ENCODE data around the gene FNTB. TPM values are rescaled to one million over a fixed set of nuclear protein-coding genes. Genes with fewer than 3 reads are reported as not detected.

FNTB gene
- total and polyA plus RNA-seq, 2 donors (not counting 1 experiment from before 2014, with no cell fraction given) = 6.6 to 10.2 TPM

GRCh38 chr14:65102441-65103149 lies 115.9 kb downstream of the FNTB start, which contains the start of gene MAX:
Gene MAX, minus strand, starts transcription at chr14:65102517. Its CDS starts 178 bp downstream, at chr14:65102339.
- Histone ChIP-seq H3K36me3 (replicated peaks in 1 of 2; ENCODE audit: control extremely low read depth in 1 of 2, control insufficient read depth in 1 of 2, extremely low read depth in 1 of 2, insufficient read depth in 2 of 2, low read length in 1 of 2) (no peaks in the 10 kb centered on the region), H3K79me2 (ENCODE audit: control insufficient read depth, insufficient read depth, low read length) (peaks cover 34% of the 10 kb centered on the region), H2AFZ (ENCODE audit: insufficient read depth, low read depth, low read length, poor library complexity, severe bottlenecking) (peak within 1 kb of the TSS; percentile 90), H3K9me3 (ENCODE audit: control extremely low read depth in 1 of 3, control insufficient read depth in 2 of 3, insufficient read depth in 1 of 3, low read length in 2 of 3) (no peaks in the 10 kb centered on the region), H3K4me1 (ENCODE audit: control insufficient read depth in 2 of 2, insufficient read depth in 2 of 2, low read length in 2 of 2) (peaks cover 23 to 30% of the 10 kb centered on the region in 2 donors), H3K4me2 (replicated peaks; ENCODE audit: low read depth, low read length, poor library complexity, severe bottlenecking) (peak within 1 kb of the TSS; percentile 86), H3K9ac (ENCODE audit: low read length) (peak within 1 kb of the TSS; percentile 95), H3K27me3 (replicated peaks in 1 of 4; ENCODE audit: control extremely low read depth in 1 of 4, control insufficient read depth in 3 of 4, insufficient read depth in 4 of 4, low read length in 3 of 4) (no peaks in the 10 kb centered on the region), H4K20me1 (ENCODE audit: control insufficient read depth, insufficient read depth, low read length, poor library complexity, severe bottlenecking) (peaks cover 6% of the 10 kb centered on the region), H3K27ac (ENCODE audit: low read length in 2 of 2) (peak within 1 kb of the TSS; percentile 95 to 97), H3K4me3 (ENCODE audit: control extremely low read depth in 1 of 5, extremely low read depth in 1 of 5, insufficient read depth in 1 of 5, low read depth in 2 of 5, low read length in 4 of 5) (peak within 1 kb of the TSS; percentile 62 to 97 (median 93))
- no peak for TF ChIP-seq CTCF (IDR thresholded peaks at IDR 0.05)
- TF ChIP-seq EZH2 (IDR thresholded peaks at IDR 0.05; ENCODE audit: borderline replicate concordance, insufficient read depth, low read depth, low read length, poor library complexity, severe bottlenecking) = no peak
- H3K4me3 Mint-ChIP-seq = peak within 1 kb of the TSS; percentile 91
- intact Hi-C loops (cut with micrococcal nuclease) = loop anchor here (1.0 to 5.0 kb wide), 9 partner anchors 57 to 1560 kb away; partner anchors contain the start of genes CHURC1, PPP2R5E, SGPP1 and WDR89
- ATAC-seq (ENCODE audit: low read depth) = peak; percentile 85
- 0% methylated on average over 42 of the region's 61 CpGs for WGBS (ENCODE audit: insufficient coverage)
- no peaks in the 10 kb centered on the region for H3K27me3 Mint-ChIP-seq
- peak; percentile 98 for DNase-seq
- no peaks in the 10 kb centered on the region for H3K9me3 Mint-ChIP-seq (ENCODE audit: insufficient read depth)
- peak within 1 kb of the TSS; percentile 97 for H3K27ac Mint-ChIP-seq
- POLR2A ChIA-PET = interaction anchor here (0.5 to 1.3 kb wide), 6 partner anchors 16 to 858 kb away, joined by 3 to 10 read pairs (median 3); partner anchors contain the start of gene FNTB
- CTCF ChIA-PET = interaction anchor here (1.6 to 2.8 kb wide), 2 partner anchors 56 to 62 kb away, joined by 6 to 8 read pairs; no protein-coding TSS in a partner anchor
- H3K4me1 Mint-ChIP-seq = peaks cover 38% of the 10 kb centered on the region
